NCI-H2227 (cell line): Measurements from ENCODE around the gene CACNA1A.

ENCODE experiments used
- DNase-seq: peaks from one replicate; lab custom pipeline; 2025; ENCODE audit not compliant: unreplicated experiment; lab: John Stamatoyannopoulos, UW

CACNA1A gene

DNA sequence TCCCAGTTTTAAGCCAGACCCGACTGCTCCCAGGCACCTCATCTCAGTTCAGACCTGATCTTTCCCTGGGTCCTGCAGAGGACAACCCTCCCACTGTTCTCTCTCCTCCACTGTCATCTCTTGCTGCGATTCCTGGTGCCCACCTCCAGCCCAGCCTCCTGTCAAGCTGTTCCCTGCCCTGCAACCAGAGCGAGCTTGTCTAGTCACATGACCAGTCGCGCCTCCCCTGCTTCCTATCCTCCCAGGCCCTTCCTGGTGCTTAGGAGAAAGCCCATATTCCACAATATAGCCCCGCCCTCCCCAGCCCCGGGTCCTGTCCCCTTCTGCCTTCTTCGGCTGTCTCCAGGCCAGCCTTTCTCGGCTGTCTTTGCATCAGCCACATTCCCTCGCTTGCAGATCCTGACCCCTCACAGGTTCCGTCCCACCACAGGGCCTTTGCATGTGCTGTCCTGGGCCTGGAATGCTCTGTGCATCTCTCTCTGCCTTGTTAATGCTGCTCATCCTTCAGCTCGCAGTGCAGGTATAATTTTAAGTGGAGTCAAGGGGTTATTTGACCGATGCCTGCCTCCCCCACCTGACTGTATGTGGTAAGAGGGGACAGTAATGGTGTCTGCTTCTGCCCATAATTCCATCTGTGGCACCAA is 267.3 kb downstream of the CACNA1A start:
- no peak for DNase-seq

DNA sequence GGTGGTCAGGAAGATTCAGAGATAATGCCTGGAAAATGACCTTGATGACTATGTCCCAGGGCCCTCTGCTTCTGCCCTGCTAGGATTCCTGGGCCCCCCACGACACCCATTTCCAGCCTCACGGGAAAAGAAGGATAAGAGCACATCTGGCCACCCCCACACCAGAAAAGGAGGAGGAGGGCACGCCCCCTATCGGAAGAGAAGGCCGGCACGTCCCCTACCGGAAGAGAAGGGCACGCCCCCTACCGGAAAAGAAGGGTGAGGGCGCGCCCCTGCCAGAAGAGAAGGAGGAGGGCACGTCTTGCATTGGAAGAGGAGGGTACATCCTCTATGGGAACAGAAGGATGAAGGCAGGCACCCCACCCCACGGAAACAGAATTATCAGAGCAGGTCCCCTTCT is 271.8 kb downstream of the CACNA1A start:
- DNase-seq: no peak

DNA sequence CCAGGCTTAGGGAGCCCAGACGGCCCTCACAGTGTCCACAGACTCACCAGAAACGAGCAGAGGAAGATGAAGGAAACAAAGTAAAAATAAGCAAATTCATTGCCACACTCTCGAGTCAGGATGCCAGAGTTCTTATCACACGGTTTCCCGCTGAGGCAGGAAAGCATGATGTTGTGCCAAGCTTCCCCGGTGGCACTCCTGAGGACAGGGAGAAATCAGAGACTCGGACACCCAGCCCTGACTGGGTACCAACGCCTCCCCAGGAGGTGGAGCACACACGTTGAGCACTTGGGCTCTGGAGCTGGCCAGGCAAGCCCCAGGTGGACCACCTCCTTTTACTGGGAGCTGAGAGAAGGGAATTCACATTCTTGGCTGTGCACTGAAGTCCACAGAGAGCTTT is 274.6 kb downstream of the CACNA1A start:
- DNase-seq: no peak

DNA sequence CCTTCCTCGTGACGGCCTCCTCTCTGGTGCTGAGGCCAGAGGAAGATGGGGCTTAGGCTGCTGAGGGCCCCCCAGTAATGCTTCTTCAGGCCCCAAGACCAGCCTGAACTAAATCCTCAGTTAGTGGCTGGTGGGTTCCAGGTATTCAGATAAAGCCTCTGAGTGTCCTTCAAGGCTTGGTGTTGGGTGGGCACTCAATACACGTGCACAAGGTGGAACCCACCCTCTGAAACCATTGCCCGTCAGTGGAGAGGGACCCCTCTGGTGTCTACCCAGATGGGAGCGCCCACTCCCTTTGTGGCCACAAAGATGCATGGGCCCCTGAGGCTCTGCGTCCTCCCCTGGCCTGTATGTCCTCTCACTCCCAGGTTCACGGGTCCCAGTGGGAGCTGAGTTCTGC is 277.0 kb downstream of the CACNA1A start:
- DNase-seq: no peak

DNA sequence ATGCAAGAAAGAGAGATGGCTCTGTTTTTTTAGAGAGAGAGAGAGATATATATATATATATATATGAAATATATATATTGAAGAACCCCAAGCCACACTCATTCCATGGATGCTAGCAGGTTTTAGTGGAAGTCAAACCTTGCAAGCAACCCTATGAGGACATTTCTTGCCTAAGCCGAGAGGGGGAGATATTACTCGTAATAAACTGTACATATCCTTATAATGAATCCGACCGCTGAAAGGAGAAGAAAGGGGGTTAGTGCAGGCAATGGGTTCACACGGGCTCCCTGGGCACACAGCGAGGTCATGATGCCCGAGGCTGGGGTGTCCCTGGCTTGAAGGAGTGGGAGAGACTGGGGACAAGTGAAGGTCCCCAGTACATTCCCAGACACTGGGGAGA is 277.7 kb downstream of the CACNA1A start:
- DNase-seq: no peak

DNA sequence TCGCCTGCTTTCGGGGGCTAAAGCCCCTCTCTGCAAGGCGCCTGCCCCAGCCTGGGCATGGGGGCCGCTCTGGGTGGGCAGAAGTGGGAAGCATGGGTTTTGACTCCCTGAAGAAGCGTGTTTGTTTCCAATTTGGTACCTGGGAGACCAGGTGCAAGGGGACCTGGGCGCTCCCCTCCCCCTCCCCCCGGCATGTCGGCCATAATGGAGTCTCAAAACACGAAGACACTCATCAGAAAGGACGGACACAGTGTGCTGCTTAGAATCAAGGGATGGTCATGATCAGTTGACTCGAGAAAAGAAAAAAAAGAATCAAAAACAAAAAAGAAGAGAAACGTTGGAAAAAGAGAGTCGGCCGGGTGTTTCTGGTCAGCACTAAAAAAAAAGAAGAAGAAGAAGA is 279.3 kb downstream of the CACNA1A start:
- DNase-seq: no peak

DNA sequence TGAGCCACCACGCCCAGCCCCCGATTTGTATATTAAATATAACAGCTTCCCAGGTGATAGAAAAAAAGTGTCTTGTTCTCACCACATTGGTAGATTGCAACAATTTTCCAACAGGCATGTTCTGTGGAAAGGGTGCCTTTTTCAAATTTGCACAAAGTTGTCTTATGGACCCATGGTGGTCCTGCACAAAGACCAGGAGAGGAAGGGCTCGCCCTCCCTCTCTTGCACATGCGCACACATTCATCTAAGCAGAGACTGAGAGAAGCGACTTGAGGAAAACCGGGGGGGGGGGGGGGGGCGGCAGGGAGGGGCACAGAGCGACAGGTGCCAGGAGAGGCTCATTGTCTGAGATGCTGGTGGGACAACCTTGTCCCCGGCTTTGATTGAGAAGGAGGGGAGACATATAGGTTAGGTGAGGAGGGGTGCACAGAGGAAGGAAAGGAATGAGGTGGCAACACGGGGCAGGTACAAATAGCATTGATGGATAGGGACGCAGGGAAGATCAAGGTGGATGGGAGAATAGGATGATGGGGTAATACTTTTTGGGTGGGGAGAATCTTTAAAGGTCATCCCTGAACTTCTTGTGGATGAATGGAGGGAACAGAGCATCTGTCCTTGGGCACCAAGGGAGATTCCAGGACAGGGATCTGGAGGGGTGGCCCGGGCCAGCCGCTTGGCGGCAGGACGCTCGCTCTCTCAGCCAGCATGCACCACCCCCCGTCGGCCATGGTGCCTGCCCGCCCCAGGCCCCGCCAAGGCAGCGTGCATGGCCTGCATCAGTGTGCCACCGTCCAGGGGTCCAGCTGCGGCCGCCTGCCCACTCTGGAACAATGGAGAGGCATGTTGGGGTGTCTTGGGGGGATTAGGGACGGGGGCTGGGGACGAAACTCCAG is 280.1 kb downstream of the CACNA1A start:
- DNase-seq: no peak

DNA sequence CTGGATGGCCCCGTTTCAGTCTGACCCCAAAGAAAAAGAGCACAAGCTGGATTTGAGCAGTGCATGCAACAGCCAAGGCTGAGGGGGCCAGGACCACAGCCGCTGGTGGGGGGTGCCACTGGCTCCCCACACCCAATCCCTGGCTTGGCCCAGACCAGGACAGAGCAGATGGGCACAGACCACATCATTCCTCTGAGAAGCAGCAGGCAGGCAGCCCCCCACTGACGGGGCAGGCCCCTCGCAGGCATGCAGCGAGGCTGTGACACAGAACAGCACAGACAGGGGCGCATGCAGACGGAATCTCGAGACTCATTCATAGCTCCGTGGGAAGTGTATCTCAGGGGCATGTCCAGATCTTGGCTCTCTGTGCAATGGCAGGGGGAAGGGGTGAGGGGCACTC is 281.2 kb downstream of the CACNA1A start:
- DNase-seq: no peak

DNA sequence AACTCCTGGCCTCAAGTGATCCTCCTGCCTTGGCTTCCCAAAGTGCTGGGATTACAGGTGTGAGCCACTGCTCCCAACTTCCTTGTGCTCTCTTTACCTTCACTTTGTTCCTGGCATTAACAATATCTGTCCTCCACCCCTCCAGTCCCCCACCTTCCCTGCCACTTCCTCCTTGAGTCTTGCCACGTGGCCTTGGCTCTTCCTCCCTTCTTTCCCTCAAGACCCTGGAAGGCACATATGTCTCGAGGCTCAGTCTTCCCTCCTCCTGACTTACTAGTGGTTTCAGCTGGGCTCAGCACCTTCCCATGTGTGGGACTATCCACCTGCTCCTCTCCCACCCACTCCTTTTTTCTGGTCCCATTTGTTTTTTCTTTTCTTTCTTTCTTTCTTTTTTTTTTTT is 285.4 kb downstream of the CACNA1A start:
- no peak for DNase-seq

DNA sequence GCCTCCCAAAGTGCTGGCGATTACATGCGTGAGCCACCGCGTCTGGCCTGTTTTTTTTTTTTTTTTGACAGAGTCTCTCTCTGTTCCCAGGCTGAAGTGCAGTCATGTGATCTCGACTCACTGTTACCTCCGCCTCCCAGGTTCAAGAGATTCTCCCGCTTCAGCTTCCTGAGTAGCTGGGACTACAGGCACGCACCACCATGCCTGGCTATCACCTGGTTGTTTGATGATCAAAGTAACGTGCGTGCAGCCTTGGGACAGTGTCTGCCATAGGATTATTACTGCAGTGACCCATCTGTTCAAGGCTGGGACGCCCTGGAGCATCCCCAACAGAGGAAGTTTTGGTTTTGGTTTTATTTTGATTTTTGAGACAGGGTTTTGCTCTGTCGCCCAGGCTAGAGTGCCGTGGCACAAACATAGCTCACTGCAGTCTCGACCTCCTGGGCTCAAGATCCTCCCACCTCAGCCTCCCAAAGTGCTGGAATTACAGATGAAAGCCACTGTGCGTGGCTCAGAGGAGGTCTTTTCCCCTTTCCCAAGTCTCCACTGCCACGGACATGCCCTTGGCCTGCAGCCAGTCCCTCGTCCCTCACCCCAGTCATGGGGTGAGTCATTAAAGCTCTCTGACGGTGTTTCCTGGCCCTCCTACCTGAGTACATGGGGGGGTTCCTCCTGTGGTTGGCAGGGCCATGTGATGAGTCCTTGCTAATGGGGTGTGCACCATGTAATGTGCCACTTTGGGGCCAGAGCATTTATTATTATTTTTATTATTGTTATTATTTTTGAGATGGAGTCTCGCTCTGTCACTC is 290.5 kb downstream of the CACNA1A start:
- DNase-seq: no peak

DNA sequence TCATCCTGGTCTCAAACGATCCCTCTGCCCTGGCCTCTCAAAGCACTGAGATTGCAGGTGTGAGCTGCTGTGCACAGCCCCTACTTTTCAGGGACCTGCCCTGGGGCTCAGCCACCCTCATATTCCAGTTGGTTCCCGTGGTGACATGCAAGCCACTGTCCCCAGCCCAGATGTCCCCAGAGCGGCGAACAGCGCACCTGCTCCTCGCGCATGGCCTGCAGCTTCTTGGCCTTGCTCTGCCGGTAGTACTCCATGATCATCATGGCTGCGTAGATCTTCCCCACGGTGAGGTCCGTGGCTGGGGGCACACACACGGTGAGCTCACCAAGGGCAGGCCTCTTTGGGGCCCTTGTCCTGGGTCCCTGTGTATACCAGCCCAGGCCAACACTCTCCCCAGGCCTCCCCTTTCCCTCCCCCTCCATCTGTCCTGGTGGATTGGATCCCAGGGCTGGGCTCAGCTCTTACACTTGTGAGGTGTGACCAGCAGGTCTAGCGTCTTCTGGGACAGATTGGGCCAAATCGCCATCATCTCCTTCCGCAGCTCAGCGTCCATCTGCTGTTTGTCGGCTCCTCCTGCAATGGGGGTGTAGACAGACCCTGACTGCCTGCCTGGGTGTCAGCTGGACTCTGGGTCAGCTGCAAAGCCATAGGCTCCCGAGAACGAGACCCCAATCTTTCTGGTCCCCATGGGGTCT is 292.1 kb downstream of the CACNA1A start:
- no peak for DNase-seq

DNA sequence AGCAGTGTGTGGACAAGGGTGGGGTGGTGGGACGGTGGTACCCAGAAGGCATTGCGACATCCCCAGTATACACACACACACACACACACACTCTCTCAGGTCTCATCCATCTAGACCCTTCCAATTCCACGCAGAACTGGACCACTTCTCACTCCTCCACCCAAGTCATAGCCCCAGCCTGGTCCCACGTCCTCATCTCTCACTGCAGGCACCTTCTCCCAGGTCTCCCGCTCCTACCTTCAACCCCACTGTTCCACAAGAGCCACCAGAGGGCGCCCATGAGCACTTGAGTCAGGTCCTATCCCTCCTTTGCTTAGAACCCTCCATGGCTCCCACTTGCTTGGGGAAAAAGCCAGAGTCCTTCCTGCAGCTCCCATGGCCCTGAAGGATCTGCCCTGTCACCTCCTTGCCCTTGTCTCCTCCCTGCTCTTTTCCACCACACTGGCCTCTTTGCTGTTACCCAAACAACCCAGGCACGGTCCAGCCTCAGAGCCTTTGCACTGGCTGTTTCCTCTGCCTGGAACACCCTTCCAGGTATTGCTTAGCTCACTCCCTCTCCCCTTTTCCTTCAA is 293.4 kb downstream of the CACNA1A start:
- peak; percentile 15 for DNase-seq

DNA sequence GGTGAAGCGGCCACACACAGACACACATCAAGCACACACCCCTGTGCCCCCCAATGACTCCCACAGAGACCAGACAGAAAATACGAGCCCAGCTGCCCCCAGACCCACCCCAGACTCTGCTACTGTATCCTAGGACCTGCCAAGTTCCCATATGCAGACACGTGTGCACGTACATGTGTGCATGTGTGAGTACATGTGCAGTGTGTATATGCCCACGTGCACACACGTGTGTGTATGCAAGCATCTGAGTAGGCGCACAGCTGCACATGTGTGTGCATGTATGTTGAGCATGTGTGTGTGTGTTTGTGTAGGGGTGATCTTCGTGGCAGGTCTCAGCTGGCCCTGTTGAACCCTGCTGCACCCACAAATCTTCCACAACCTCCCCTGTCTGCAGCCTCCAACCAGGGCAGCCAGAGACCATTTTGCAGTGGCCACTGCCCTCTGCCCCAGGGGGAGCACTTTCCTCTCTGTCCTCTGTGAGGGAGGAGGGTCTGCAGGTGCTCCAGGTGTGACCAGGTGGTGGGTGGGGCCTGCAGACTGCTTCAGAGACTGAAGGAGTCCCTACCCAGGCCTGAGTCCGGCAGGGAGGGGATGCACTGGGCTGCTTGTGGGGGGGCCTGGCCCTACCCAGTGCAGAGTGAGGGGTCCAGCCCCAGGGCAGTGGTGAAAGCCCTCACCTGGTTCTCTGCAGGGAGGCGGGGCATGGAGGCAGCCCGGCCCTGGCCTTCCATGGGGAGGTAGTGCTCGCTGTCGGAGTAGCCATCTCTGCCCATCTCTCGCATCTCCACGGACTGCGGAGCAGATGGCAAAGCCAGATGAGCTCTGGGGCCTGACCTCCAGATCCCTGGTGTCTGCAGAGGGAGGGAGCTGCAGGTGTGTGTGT is 294.6 kb downstream of the CACNA1A start:
- no peak for DNase-seq

DNA sequence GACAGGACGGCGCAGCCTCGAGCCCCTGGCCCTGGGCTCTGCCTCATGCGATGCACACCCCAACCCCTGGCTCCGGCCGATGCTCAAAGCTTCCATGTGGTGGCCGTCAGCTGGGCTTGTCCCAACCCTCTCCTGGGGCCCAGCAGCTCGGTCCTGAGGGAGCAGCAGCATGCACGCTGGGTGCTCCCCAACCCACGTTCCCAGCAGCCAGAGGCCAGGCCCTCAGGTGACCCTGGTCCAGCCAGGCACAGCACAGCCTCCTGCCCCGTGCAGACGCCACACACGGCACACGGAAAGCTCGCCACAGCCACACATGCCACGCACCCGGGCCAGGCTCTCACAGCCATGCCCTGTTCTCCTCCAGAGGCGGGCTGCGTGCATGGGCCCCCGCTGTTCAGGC is 295.3 kb downstream of the CACNA1A start:
- DNase-seq: no peak

DNA sequence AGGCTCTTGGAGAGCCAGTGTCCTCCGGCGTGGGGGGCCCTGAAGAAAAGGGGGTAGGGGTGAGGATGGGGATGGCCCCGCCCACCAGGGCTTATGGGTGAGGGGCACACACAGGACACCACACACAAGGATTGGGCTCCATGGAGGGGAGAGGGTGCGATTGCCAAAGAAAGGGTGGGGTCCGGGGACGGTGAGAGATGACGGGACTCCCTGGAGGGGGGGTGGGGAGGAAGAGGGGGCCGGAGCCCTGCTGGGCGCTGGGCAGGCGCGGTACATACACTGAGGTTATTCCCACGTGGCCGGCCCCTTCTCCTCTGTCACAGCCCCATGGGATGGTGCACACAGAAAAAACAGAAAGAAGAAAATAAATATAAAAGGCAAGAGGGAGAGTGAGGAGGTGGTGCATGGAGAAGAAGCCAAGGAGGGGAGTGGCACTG is 295.9 kb downstream of the CACNA1A start:
- DNase-seq: no peak

DNA sequence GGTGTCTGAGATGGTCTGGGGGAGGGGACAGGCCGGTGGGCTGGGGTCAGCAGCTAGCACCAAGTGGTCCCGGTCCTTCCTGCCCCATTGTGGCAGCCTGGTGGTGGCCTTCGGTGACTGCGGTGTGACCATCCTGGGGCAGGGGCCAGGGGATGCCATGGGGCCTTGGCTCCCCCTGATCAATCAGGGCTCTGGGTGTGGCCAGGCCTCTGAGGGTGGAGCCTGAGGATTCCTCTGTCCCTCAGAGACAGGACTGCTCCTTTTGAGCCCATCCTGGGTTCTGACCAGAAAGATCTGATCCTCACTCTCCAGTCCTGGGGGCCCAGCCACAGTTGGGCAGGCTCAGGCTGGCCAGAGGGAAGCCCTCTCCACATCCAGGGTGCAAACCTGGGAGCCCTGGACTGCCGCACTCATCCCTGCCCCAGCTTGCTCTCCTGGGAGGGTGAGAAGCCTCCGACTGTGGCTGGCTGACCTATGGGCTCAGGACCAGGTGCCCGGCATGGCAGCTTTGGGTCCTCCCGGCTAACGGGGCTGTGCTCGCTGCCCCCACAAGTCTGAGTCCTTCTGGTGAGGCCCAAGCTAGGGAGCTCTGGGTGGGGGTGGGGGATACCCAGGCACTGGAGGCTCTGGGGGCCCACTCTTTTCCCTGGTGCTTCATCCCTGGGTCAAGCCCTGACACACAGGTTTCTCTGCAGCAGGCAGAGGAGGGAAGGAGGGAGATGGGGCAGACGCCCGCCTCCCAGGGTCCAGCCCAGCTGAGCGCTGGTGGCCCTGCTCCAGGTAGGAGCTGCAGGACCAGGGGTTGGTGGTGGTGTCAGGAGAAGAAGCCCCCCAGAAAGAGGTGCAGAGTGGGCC is 296.6 kb downstream of the CACNA1A start:
- DNase-seq: no peak

DNA sequence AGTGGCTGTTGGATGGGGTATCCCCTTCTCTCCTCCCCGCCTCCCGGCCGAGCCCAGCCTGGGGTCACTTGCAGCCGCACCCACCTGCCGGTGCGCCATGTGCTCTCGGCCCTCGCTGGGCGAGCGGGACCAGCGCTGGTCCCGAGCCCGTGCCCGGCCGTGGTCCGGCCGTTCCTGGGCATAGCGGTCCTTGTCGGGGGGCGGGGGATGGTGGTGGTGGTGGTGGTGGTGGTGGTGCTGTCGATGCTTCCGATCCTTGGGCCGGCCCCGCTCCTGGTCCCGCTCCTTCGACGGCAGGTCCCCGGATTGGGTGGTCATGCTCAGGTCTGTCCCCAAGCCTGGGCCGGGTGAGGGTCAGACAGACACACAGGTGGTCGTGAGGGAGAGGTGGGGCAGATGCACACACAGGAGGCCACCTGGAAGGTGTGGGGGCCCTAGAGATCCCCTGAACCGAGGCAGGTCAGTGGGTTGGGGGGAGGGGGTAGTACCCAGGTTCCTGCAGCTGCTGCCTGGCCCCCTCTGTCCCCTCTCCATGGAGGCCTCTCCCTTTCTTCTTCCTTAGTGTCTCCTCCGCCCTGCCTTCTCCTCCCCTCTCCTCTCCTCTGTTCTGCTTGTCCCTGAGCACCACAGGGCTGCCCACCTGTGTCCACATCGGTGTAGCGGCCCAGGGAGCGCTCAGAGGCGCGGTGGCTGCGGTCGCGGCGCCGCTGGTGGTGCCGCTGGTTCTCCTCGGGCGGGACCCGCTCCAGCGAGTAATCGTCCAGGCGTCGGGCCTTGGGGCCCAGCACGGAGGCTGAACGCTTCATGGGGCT is 297.4 kb downstream of the CACNA1A start:
- no peak for DNase-seq
